GM11168 (cell line): ENCODE measurements around the gene SLC30A9.

Experiments
- in situ Hi-C: fragments of 300-500 bp; cut with MboI; formaldehyde crosslinking; loops from one replicate; pipeline ENCODE4 v1.12.0; 2022; ENCODE audit warnings: low sequenced_read_pairs; ENCODE audit not compliant: unreplicated experiment

Gene SLC30A9

DNA sequence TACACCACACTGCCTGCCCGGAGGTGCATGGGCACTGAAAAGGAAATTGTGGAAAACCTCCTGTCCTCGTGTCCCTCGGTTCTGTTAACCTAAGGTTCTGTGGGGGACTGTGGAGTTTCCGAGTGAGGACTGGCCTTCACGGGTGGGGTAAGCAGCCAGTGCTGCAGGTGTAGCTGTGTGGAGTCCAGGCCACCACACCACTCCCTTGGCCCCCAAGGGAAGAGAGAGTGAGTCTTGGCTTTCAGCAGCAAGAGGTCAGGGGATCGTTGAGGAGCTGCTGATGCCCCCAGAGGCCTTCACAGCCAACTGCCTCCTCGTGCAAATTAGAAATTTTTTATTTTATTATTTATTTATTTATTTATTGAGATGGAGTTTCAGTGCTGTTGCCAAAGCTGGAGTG, 141.8 kb downstream of the SLC30A9 start:
- in situ Hi-C loops = no loop called here

DNA sequence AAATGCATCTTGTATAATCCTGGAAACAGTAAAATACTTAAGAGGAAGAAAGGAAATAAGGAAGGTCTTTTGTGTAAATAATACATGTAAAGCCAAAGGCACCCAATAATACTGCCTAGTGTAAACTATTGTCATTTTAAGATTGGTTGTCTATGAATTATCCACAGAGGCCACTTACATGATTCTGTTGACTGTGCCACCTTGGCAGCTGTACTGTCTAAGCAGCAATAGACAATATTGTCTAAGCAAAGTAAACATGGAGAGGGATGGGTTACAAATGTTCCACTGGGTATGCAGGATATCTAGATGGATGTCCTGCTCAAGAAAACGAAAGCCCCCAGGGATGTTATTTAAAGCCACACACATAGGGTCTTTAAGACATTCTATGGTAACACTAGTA, 142.7 kb downstream of the SLC30A9 start:
- in situ Hi-C loops = no loop called here

DNA sequence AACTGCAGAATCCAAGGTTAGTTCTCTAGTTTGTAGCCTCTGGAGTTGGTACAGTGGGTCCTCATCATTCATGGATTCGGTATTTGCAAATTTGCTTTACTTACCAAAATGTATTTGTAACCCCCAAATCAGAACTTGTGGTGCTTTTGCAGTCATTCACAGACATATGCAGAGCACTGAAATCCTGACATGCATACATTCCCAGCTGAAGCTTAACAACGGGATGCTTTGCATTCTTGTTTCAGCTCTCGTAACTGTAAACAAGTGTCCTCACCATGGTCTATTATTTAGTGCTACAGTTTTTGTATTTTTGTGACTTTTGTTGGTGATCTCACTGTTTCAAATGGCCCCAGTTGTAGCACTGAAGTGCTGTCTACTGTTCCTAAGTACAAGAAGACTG, 146.0 kb downstream of the SLC30A9 start:
- in situ Hi-C loops = no loop called here
